SK-N-SH (cell line): ENCODE measurements around the gene NIN. TPM values are rescaled to one million over a fixed set of nuclear protein-coding genes. Genes with fewer than 3 reads are reported as not detected.

ENCODE experiments used
- CTCF ChIA-PET: fragments of 300-600, 350-600 bp; formaldehyde crosslinking; extraction: SDS; loops from one replicate; lab custom pipeline; 2021; lab: Yijun Ruan, JAX
- POLR2A ChIA-PET: fragments of 350-600 bp; sonication (Branson Sonifier 250); formaldehyde crosslinking; extraction: SDS; loops from one replicate; lab custom pipeline; 2020; ENCODE audit warnings: antibody characterized with exemption, inconsistent platforms; lab: Yijun Ruan, JAX
- DNase-seq: peaks from one replicate; pipeline ENCODE4 v3.0.0; 2012
- H2AFZ ChIP-seq: fragments of 200-600 bp; sonication (generic); 2 replicates; pipeline ENCODE4 v1.8.1; 2016; ENCODE audit warnings: antibody characterized with exemption, mild to moderate bottlenecking, low read depth
- H3F3A ChIP-seq: fragments of 200-600 bp; sonication (generic); replicated peaks from 2 replicates; pipeline ENCODE3; 2016; ENCODE audit warnings: antibody characterized with exemption, mild to moderate bottlenecking; ENCODE audit not compliant: insufficient read depth
- H3K27ac ChIP-seq, 2 experiments: fragments of 200-500 bp in 1 of 2; fragments of 200-600 bp in 1 of 2; sonication (Bioruptor generic) in 1 of 2; sonication (generic), shearing (Covaris generic) in 1 of 2; 2 replicates each; pipeline versions ENCODE4 v1.5.1 to v1.6.1; 2014 to 2016; ENCODE audit warnings: low read depth in 2 of 2, inconsistent platforms in 1 of 2, low read length in 1 of 2, mild to moderate bottlenecking in 1 of 2, mixed read lengths in 1 of 2
- H3K27me3 ChIP-seq: fragments of 200-600 bp; sonication (generic), shearing (Covaris generic); 2 replicates; pipeline ENCODE4 v1.6.1; 2016; ENCODE audit warnings: mixed run types; ENCODE audit not compliant: insufficient read depth
- H3K36me3 ChIP-seq, 2 experiments: fragments of 200-500 bp in 1 of 2; fragments of 200-600 bp in 1 of 2; sonication (Bioruptor generic) in 1 of 2; sonication (generic) in 1 of 2; replicated peaks in 1 of 2; 2 replicates each; pipeline versions ENCODE3 to v1.5.1; 2014 to 2016; ENCODE audit warnings: low read length in 1 of 2, mild to moderate bottlenecking in 1 of 2; ENCODE audit not compliant: insufficient read depth in 2 of 2, control insufficient read depth in 1 of 2
- H3K4me1 ChIP-seq, 2 experiments: fragments of 200-500 bp in 1 of 2; fragments of 200-600 bp in 1 of 2; sonication (Bioruptor generic) in 1 of 2; sonication (generic), shearing (Covaris generic) in 1 of 2; 2 replicates each; pipeline versions ENCODE4 v1.5.1 to v1.6.1; 2014 to 2016; ENCODE audit warnings: low read depth in 1 of 2, low read length in 1 of 2, mixed run types in 1 of 2; ENCODE audit not compliant: insufficient read depth in 2 of 2, control insufficient read depth in 1 of 2
- H3K4me2 ChIP-seq: fragments of 200-600 bp; sonication (generic), shearing (Covaris generic); 2 replicates; pipeline ENCODE4 v1.6.1; 2017; ENCODE audit warnings: mixed run types
- H3K4me3 ChIP-seq, 2 experiments: fragments of 200-500 bp in 1 of 2; fragments of 200-600 bp in 1 of 2; sonication (Bioruptor generic) in 1 of 2; sonication (generic), shearing (Covaris generic) in 1 of 2; 2 replicates each; pipeline versions ENCODE4 v1.5.1 to v1.8.1; 2014 to 2016; ENCODE audit warnings: low read depth in 2 of 2, inconsistent platforms in 1 of 2, low read length in 1 of 2, mild to moderate bottlenecking in 1 of 2, mixed read lengths in 1 of 2, moderate library complexity in 1 of 2
- H3K79me2 ChIP-seq: fragments of 200-600 bp; sonication (generic); 2 replicates; pipeline ENCODE4 v1.8.1; 2017; ENCODE audit warnings: mild to moderate bottlenecking; ENCODE audit not compliant: insufficient read depth
- H3K9ac ChIP-seq: fragments of 200-600 bp; sonication (generic); 2 replicates; pipeline ENCODE4 v1.6.1; 2017; ENCODE audit warnings: mixed run types
- H3K9me2 ChIP-seq: fragments of 200-600 bp; sonication (generic); 2 replicates; pipeline ENCODE4 v1.6.1; 2017; ENCODE audit warnings: mixed run types
- H3K9me3 ChIP-seq: fragments of 200-600 bp; sonication (generic); 2 replicates; pipeline ENCODE4 v1.6.1; 2017; ENCODE audit warnings: mixed run types, mild to moderate bottlenecking, moderate library complexity
- H4K20me1 ChIP-seq: fragments of 200-600 bp; sonication (generic); 2 replicates; pipeline ENCODE4 v1.6.1; 2017; ENCODE audit warnings: mild to moderate bottlenecking, mixed run types; ENCODE audit not compliant: insufficient read depth
- EZH2phosphoT487 ChIP-seq: fragments of 200-600 bp; sonication (generic); IDR thresholded peaks from 2 replicates; pipeline ENCODE4 v1.6.1; 2017; ENCODE audit warnings: low read depth, mixed run types, mild to moderate bottlenecking, antibody characterized with exemption, moderate library complexity, borderline replicate concordance
- FOXJ3 ChIP-seq: sonication (generic); formaldehyde crosslinking; IDR thresholded peaks from 2 replicates; pipeline ENCODE4 v1.5.1; 2020; ENCODE audit warnings: mild to moderate bottlenecking, missing genetic modification reagents
- FOXM1 ChIP-seq: IDR thresholded peaks from 2 replicates; pipeline ENCODE4 v1.4.0; 2012; ENCODE audit warnings: low read depth, mild to moderate bottlenecking
- GABPA ChIP-seq: IDR thresholded peaks from 2 replicates; pipeline ENCODE4 v1.4.0; 2012; ENCODE audit warnings: low read depth, mild to moderate bottlenecking
- GATA2 ChIP-seq: sonication (generic); formaldehyde crosslinking; IDR thresholded peaks from 2 replicates; pipeline ENCODE4 v1.5.0; 2020; ENCODE audit warnings: mild to moderate bottlenecking, missing genetic modification reagents
- MEF2A ChIP-seq: IDR thresholded peaks from 2 replicates; pipeline ENCODE4 v1.4.0; 2012; ENCODE audit warnings: low read depth, borderline replicate concordance
- NFIC ChIP-seq: IDR thresholded peaks from 2 replicates; pipeline ENCODE4 v1.4.0; 2012; ENCODE audit warnings: borderline replicate concordance
- NRF1 ChIP-seq: IDR thresholded peaks from 2 replicates; pipeline ENCODE4 v1.6.1; 2012; ENCODE audit warnings: low read depth, mild to moderate bottlenecking, low read length
- POLR2AphosphoS5 ChIP-seq: IDR thresholded peaks from 2 replicates; pipeline ENCODE4 v1.6.1; 2012; ENCODE audit warnings: low read depth, low read length
- RCOR1 ChIP-seq: fragments of 150-350 bp; IDR thresholded peaks from 2 replicates; pipeline ENCODE4 v1.6.1; 2017; ENCODE audit warnings: antibody characterized with exemption, low read length
- REST ChIP-seq: IDR thresholded peaks from 2 replicates; pipeline ENCODE4 v1.6.1; 2012; ENCODE audit warnings: mild to moderate bottlenecking, low read depth, low read length, moderate library complexity
- RXRA ChIP-seq: IDR thresholded peaks from 2 replicates; pipeline ENCODE4 v1.4.0; 2012; ENCODE audit warnings: low read depth, mild to moderate bottlenecking, borderline replicate concordance
- SIN3A ChIP-seq: IDR thresholded peaks from 2 replicates; pipeline ENCODE4 v1.6.1; 2012; ENCODE audit warnings: low read depth, mild to moderate bottlenecking, low read length, moderate library complexity, borderline replicate concordance
- SMC3 ChIP-seq: IDR thresholded peaks from 2 replicates; pipeline ENCODE4 v1.6.1; 2012; ENCODE audit warnings: low read depth, low read length, improper control_type of control experiment
- TAF1 ChIP-seq: IDR thresholded peaks from 2 replicates; pipeline ENCODE4 v1.6.1; 2012; ENCODE audit warnings: low read depth, mild to moderate bottlenecking, low read length, moderate library complexity, borderline replicate concordance
- USF1 ChIP-seq: IDR thresholded peaks from 2 replicates; pipeline ENCODE4 v1.4.0; 2012; ENCODE audit warnings: low read depth, borderline replicate concordance
- WGBS: methylation state at CpG from one replicate; pipeline ENCODE4 v1.1.6; 2017; ENCODE audit warnings: low lambda C conversion rate; 5-methylcytosine and 5-hydroxymethylcytosine counted together
- polyA plus RNA-seq, 3 experiments: library from polyadenylated mRNA; depleted of rRNA; stranded (reverse); fragments of >200 nt; gene quantifications; 2 replicates each; pipeline ENCODE4 v1.2.3, GENCODE V29; 2012

NIN gene
- polyA plus RNA-seq, 1 of the 3 experiments (the other 2 are of a cell fraction), result 10.0 TPM

GRCh38 chr14:50871228-50871627 lies 40.3 kb upstream of the NIN start:
- Histone ChIP-seq H3K27ac (no peak overlapping the region), H2AFZ (no peak overlapping the region), H3K4me2 (no peak overlapping the region), H3K9me3 (no peaks in the 10 kb centered on the region), H3F3A (no peaks in the 10 kb centered on the region), H3K9ac (no peak overlapping the region), H3K27me3 (no peaks in the 10 kb centered on the region), H3K4me3 (no peak overlapping the region), H3K9me2 (no peaks in the 10 kb centered on the region), H4K20me1 (no peaks in the 10 kb centered on the region), H3K4me1 (no peaks in the 10 kb centered on the region; a peak in 1 of 4 replicates), H3K36me3 (no peaks in the 10 kb centered on the region), H3K79me2 (no peaks in the 10 kb centered on the region)
- 89% methylated on average over 5 of the region's 5 CpGs for WGBS
- no peak for DNase-seq
- ChIA-PET CTCF (interaction anchor here (1.2 to 1.7 kb wide), 3 partner anchors 11 to 17 kb away, joined by 3 to 7 read pairs (median 4); no protein-coding TSS in a partner anchor), POLR2A (no interaction called here)
- no peak for TF ChIP-seq NFIC
- no peak for TF ChIP-seq FOXM1
- no peak for TF ChIP-seq GABPA
- TF ChIP-seq NRF1, result no peak
- no peak for TF ChIP-seq GATA2 (CRISPR knock-in tag)
- no peak for TF ChIP-seq EZH2phosphoT487

- Histone ChIP-seq H3K9ac (no peak overlapping the region), H3K79me2 (no peaks in the 10 kb centered on the region), H3K4me2 (no peak overlapping the region), H3K4me1 (no peaks in the 10 kb centered on the region; a peak in 1 of 4 replicates), H4K20me1 (no peaks in the 10 kb centered on the region), H3K9me2 (no peaks in the 10 kb centered on the region), H3K27me3 (no peaks in the 10 kb centered on the region), H3K36me3 (no peaks in the 10 kb centered on the region), H3K4me3 (no peak overlapping the region), H3K9me3 (no peaks in the 10 kb centered on the region), H2AFZ (no peak overlapping the region), H3F3A (no peaks in the 10 kb centered on the region), H3K27ac (no peak overlapping the region)
- ChIA-PET CTCF (interaction anchor here (1.6 kb wide), 2 partner anchors 246 to 323 kb away, joined by 3 to 5 read pairs; no protein-coding TSS in a partner anchor), POLR2A (no interaction called here)
- DNase-seq, result no peak
- 81% methylated on average over 11 of the region's 11 CpGs for WGBS
- TF ChIP-seq POLR2AphosphoS5 (no peak), USF1 (no peak), NRF1 (no peak), RXRA (no peak), SIN3A (no peak), EZH2phosphoT487 (no peak), RCOR1 (no peak), MEF2A (no peak), SMC3 (no peak), TAF1 (no peak), FOXJ3 (CRISPR knock-in tag) (no peak), REST (no peak), GABPA (no peak)
These were observed 34.6 kb upstream of the NIN start for GRCh38 chr14:50865391-50866076.
